ENCODE data around the gene STXBP6.

- TF ChIP-seq ZNF565 (CRISPR knock-in tag; conservative IDR thresholded peaks at IDR 0.05; ENCODE audit: low read depth) (no peak), SNAI2 (CRISPR knock-in tag; IDR thresholded peaks at IDR 0.05) (no peak), POU6F1 (CRISPR knock-in tag; IDR thresholded peaks at IDR 0.05; ENCODE audit: borderline replicate concordance, low read depth) (no peak), ZFP30 (CRISPR knock-in tag; IDR thresholded peaks at IDR 0.05) (no peak), ZC3H10 (CRISPR knock-in tag; IDR thresholded peaks at IDR 0.05) (no peak), PATZ1 (CRISPR knock-in tag; IDR thresholded peaks at IDR 0.05; ENCODE audit: borderline replicate concordance) (no peak), CREB5 (CRISPR knock-in tag; IDR thresholded peaks at IDR 0.05; ENCODE audit: low read depth) (no peak)
Measured at GRCh38 chr14:24954037-24954699, 95.8 kb downstream of the STXBP6 start.
